ENCODE measurements around the gene MYO1H.

GRCh38 chr12:109382031-109382430, 34.3 kb downstream of the MYO1H start:
- TF ChIP-seq POLR2A (IDR thresholded peaks at IDR 0.05; ENCODE audit: low read depth): no peak
- TF ChIP-seq, protein P1, sequence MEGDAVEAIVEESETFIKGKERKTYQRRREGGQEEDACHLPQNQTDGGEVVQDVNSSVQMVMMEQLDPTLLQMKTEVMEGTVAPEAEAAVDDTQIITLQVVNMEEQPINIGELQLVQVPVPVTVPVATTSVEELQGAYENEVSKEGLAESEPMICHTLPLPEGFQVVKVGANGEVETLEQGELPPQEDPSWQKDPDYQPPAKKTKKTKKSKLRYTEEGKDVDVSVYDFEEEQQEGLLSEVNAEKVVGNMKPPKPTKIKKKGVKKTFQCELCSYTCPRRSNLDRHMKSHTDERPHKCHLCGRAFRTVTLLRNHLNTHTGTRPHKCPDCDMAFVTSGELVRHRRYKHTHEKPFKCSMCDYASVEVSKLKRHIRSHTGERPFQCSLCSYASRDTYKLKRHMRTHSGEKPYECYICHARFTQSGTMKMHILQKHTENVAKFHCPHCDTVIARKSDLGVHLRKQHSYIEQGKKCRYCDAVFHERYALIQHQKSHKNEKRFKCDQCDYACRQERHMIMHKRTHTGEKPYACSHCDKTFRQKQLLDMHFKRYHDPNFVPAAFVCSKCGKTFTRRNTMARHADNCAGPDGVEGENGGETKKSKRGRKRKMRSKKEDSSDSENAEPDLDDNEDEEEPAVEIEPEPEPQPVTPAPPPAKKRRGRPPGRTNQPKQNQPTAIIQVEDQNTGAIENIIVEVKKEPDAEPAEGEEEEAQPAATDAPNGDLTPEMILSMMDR (IDR thresholded peaks at IDR 0.05): no peak
- TF ChIP-seq POLR2AphosphoS5 (IDR thresholded peaks at IDR 0.05): no peak
